GM20000 (cell line): ENCODE data around the gene ALG2.

Experiments used
- DNase-seq: peaks from one replicate; pipeline ENCODE4 v3.0.0; 2012; ENCODE audit warnings: low spot score
- TF ChIP-seq, protein P1 (sequence below): IDR thresholded peaks from 2 replicates; pipeline ENCODE4 v1.5.1; 2012; ENCODE audit warnings: mild to moderate bottlenecking, control low read depth; ENCODE audit errors: extremely low read depth, missing control alignments

The ALG2 gene

DNA sequence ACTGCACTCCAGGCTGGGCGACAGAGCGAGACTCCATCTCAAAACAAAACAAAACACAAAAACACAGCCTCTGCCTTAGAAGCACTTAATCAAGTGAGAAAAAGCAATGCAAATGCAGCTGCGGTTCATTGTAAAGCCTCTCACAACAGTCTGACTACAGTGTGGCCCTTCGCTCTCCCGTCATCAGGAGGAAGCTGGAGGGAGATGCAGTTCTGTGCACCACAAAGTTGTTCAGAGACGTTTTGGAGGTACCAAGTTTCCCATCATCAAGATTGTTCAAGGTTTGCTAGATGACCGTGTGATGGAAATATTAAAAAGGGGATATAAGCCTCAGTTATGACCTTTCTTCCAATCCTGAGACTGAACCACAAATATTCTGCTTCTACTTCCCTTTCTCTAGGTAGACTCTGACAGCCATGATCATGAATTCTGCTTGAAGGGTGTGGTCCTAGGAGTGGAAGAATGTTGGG is 41.2 kb upstream of the ALG2 start:
- TF ChIP-seq, protein P1, sequence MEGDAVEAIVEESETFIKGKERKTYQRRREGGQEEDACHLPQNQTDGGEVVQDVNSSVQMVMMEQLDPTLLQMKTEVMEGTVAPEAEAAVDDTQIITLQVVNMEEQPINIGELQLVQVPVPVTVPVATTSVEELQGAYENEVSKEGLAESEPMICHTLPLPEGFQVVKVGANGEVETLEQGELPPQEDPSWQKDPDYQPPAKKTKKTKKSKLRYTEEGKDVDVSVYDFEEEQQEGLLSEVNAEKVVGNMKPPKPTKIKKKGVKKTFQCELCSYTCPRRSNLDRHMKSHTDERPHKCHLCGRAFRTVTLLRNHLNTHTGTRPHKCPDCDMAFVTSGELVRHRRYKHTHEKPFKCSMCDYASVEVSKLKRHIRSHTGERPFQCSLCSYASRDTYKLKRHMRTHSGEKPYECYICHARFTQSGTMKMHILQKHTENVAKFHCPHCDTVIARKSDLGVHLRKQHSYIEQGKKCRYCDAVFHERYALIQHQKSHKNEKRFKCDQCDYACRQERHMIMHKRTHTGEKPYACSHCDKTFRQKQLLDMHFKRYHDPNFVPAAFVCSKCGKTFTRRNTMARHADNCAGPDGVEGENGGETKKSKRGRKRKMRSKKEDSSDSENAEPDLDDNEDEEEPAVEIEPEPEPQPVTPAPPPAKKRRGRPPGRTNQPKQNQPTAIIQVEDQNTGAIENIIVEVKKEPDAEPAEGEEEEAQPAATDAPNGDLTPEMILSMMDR = no peak
- DNase-seq = peak; percentile 40

DNA sequence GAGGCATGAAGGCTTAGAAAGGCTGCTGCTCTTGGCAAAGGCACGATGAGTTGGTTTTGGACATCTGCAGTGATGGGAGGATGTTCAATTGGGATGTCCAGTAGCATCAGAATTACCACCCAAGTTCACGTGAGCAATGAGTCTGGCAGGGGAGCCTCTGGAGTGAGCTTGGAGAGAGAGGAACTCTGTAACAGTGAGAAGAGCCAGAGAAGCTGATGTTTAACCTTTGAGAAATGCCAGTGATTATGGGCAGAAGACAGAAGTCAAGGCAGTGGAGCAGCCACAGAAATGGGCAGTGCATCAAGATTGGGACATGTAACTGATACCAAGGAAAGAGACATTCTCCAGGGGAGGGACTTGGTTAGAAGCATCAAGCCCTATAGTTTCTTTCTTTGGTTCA is 40.2 kb upstream of the ALG2 start:
- DNase-seq = no peak
- TF ChIP-seq, protein P1 = no peak

DNA sequence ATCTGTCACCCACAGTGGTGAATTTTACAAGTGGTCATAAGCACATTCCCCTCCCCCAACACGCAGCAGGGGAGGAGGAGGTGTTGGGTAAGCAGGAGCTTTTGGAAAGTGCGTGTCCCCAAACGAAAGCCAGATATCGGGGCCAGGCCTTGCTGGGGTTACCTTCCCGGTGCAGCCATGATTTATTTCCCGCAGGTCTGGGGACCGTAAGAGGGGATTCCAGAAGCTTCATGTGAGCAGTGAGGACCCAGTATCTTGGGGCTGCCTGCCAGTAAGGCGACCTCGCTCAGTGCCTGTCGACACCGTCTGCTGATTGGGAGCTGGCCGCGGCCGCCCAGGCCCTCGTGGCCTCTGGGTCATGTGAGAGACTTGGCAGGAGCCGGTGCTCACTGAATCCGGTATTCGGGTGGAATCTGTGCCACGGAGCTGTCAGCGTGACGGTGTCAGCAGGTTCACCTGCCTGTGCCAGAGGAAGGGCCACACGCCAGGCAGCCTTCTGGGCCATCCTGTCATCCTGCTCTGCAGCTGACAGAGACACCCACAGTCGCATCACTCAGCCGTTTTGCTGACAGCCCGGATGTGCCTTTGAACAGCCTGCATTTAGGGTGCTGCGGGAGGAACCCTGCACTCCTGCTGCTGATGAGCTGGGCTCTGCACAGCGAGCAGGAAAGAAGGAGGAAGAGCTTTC is 37.6 kb upstream of the ALG2 start:
- TF ChIP-seq, protein P1 = no peak
- DNase-seq = no peak

DNA sequence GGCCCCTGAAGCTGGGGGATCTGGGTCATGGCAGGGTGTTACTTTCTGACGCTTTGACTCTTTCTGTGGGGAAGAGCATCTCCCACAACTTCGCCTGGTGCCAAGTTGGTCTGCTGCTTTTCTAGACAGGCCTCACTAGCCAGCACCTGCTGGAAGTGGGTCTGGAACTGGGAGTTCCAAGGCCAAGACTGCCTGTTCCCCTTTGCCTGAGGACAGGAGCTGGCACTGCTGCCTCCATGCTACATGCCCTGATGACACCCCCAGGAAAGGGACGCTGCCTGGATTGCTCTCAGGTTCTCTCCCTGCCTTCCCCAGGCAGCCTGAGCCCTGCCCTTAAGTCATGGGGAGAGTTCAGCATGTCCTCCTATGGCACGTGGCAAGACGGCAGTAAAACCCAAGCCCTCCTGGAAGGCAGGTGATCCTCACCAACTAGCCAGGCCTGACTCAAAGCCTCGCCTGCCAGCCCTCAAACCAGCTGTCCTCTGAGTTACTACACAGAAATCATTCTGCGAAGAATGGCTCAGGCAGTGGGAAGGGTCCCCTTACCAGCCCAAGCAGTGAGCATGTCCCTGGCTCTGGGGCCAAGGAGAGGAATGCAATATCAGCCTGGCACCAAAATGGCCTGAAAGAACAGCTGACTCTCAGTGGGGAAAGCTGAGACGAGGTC is 36.1 kb upstream of the ALG2 start:
- TF ChIP-seq, protein P1 = no peak
- no peak for DNase-seq

DNA sequence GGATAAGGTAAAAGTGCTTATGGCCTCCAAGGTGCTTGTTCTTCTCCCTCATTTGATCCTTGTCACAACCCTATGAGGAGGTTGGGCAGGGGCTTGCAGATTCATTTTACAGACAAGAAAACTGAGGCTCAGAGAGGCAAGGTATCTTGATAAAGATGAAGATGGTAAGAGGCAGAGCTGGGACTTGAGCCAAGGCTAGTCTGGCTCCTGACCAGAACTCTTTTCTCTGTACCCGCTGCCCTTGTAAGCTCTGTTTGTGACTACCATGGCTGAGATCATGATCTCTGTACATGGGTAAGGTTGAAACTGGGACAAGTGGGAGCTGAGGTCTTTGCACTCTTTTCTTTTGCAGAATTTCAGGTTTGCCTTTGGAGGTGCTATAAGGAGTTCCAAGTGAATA is 33.9 kb upstream of the ALG2 start:
- TF ChIP-seq, protein P1 = no peak
- no peak for DNase-seq

DNA sequence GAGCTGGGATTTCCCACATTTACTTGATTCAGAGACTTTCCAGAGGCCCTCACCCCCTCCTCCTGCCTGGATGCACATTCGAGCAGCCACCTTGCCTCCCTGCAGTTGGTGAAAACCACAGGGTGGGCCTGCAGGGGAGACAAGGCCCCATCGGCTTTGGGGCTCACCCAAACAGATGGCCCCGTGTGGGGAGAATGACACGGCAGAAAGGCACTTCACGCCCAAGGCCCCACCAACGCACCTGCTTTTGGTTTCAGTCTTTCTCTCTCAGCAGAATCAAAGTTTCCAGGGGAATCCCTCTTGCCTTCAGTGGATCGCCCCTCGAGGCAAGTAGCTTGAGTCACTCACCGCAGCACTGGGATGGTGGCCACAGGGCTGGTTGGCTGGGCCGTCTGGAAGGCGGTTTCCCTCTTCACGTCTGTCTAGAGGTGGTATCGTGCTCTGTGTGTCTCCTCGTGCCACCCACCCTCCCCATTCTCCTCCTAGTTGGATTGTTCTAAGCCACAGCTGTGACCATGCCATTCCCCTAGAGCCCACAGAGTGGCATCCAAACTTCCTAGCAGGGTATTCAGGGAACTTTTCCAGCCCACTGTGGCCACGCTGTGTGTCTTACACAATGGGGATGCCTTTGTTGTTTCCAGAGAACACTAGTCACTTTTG is 32.2 kb upstream of the ALG2 start:
- peak; percentile 81 for DNase-seq
- TF ChIP-seq, protein P1 = no peak

DNA sequence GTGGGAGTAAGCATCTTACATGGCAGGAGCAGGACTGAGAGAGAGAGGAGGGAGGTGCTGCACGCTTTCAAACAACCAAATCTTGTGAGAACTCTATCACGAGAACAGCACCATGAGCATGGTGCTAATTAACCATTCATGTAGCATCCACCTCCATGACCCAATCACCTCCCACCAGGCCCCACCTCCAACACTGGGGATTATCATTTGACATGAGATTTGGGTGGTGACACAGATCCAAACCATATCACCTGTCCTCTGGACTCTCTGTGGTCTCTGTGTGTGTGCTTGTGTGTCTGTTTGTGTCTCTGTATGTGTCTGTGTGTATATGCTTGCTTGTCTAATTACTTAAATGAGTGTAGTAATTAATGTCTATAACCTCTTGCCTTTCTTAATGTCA is 31.4 kb upstream of the ALG2 start:
- no peak for DNase-seq
- TF ChIP-seq, protein P1 = no peak
